Natural killer cell (primary cell): ENCODE measurements around the gene PRRT2. TPM values are rescaled to one million over a fixed set of nuclear protein-coding genes. Genes with fewer than 3 reads are reported as not detected.

Source experiments
- ATAC-seq, 3 donors: fragments of 150-1000 bp in 2 of 3; fragments of 200-7000 bp in 1 of 3; cut with Tn5 transposase; 1 replicate in 1 of 3; 2 replicates in 2 of 3; pipeline ENCODE4 v1.10.0; 2021; ENCODE audit warnings: mild to moderate bottlenecking in 2 of 3, moderate library complexity in 2 of 3
- DNase-seq, 2 donors: peaks; one replicate each; pipeline versions ENCODE4 v3.0.0 to v3.0.0-alpha.2; 2013 to 2021; ENCODE audit warnings: mixed read lengths in 1 of 2
- H3K27ac ChIP-seq: one replicate; pipeline ENCODE4 v1.5.1; 2013; ENCODE audit warnings: mild to moderate bottlenecking, low read length
- H3K27me3 ChIP-seq: one replicate; pipeline ENCODE4 v1.6.1; 2013; ENCODE audit warnings: low read length; ENCODE audit not compliant: control insufficient read depth, insufficient read depth
- H3K36me3 ChIP-seq: one replicate; pipeline ENCODE4 v1.6.1; 2013; ENCODE audit warnings: low read length; ENCODE audit not compliant: control insufficient read depth, insufficient read depth
- H3K4me1 ChIP-seq: one replicate; pipeline ENCODE4 v1.6.1; 2013; ENCODE audit warnings: low read length; ENCODE audit not compliant: control insufficient read depth, insufficient read depth
- H3K4me3 ChIP-seq: one replicate; pipeline ENCODE4 v1.5.1; 2013; ENCODE audit warnings: low read length
- H3K9me3 ChIP-seq: one replicate; pipeline ENCODE4 v1.6.1; 2013; ENCODE audit warnings: low read length; ENCODE audit not compliant: control insufficient read depth, insufficient read depth
- H3K27ac Mint-ChIP-seq, 2 donors: one replicate each; pipeline ENCODE4 v1.8.0; 2022; ENCODE audit warnings: mild to moderate bottlenecking in 2 of 2, mixed read lengths in 2 of 2, moderate library complexity in 1 of 2
- H3K27me3 Mint-ChIP-seq, 2 donors: one replicate each; pipeline ENCODE4 v1.8.0; 2022; ENCODE audit warnings: low read depth in 2 of 2, mixed read lengths in 2 of 2
- H3K36me3 Mint-ChIP-seq: one replicate; pipeline ENCODE4 v1.8.0; 2022; ENCODE audit warnings: mixed read lengths
- H3K4me1 Mint-ChIP-seq, 2 donors: one replicate each; pipeline ENCODE4 v1.8.0; 2022; ENCODE audit warnings: mixed read lengths in 2 of 2
- H3K4me3 Mint-ChIP-seq: one replicate; pipeline ENCODE4 v1.8.0; 2022; ENCODE audit warnings: mild to moderate bottlenecking, moderate library complexity, mixed read lengths
- H3K9me3 Mint-ChIP-seq, 2 donors: one replicate each; pipeline ENCODE4 v1.8.0; 2022; ENCODE audit warnings: mixed read lengths in 2 of 2
- WGBS: methylation state at CpG from one replicate; pipeline ENCODE4 v1.1.7; 2013; ENCODE audit warnings: missing lambda C conversion rate; ENCODE audit not compliant: insufficient coverage; 5-methylcytosine and 5-hydroxymethylcytosine counted together
- intact Hi-C: fragments of 100-400 bp; cut with micrococcal nuclease; formaldehyde crosslinking; loops from one replicate; pipeline ENCODE4 v1.14.2; 2022
- total RNA-seq, 4 donors: library from RNA; stranded (reverse); fragments of 120-200 nt in 1 of 4; gene quantifications; one replicate each; pipeline versions ENCODE4 v1.2.3 to v1.2.4, GENCODE V29; 2013 to 2022
- TF ChIP-seq, protein P1 (sequence below): fragments of 200-600 bp; IDR thresholded peaks from one replicate; pipeline ENCODE4 v1.8.0; 2022; ENCODE audit warnings: antibody characterized with exemption

Gene PRRT2
- total RNA-seq, 3 donors from 2014 or later (not counting 1 experiment from before 2014, with no cell fraction given): 0.70 to 1.4 (median 0.91) TPM

DNA sequence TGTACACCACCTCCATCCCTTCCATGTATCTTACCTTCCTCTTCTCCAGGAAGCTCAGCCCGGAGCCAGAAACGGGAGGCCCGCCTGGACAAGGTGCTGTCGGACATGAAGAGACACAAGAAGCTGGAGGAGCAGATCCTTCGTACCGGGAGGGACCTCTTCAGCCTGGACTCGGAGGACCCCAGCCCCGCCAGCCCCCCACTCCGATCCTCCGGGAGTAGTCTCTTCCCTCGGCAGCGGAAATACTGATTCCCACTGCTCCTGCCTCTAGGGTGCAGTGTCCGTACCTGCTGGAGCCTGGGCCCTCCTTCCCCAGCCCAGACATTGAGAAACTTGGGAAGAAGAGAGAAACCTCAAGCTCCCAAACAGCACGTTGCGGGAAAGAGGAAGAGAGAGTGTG, 7.5 kb downstream of the PRRT2 start:
- no peaks in the 10 kb centered on the region for H3K9me3 Mint-ChIP-seq
- H3K27me3 Mint-ChIP-seq: peaks cover 0 to 2% of the 10 kb centered on the region in 2 donors
- Histone ChIP-seq H3K4me1 (peaks cover 74% of the 10 kb centered on the region), H3K9me3 (no peaks in the 10 kb centered on the region), H3K4me3 (no peak overlapping the region), H3K36me3 (peaks cover 11% of the 10 kb centered on the region), H3K27me3 (no peaks in the 10 kb centered on the region), H3K27ac (no peak overlapping the region)
- H3K4me1 Mint-ChIP-seq: peaks cover 63 to 74% of the 10 kb centered on the region in 2 donors
- peak overlapping the region; percentile 93 to 96 for H3K27ac Mint-ChIP-seq
- ATAC-seq (no peak), DNase-seq (no peak)
- 91% methylated on average over 15 of the region's 15 CpGs for WGBS
- intact Hi-C loops: loop anchor here (5.0 kb wide), 1 partner anchor 43 kb away; the partner anchor contains the start of gene CDIPT
- H3K4me3 Mint-ChIP-seq: peak overlapping the region; percentile 94
- H3K36me3 Mint-ChIP-seq: peaks cover 5% of the 10 kb centered on the region
- TF ChIP-seq, protein P1, sequence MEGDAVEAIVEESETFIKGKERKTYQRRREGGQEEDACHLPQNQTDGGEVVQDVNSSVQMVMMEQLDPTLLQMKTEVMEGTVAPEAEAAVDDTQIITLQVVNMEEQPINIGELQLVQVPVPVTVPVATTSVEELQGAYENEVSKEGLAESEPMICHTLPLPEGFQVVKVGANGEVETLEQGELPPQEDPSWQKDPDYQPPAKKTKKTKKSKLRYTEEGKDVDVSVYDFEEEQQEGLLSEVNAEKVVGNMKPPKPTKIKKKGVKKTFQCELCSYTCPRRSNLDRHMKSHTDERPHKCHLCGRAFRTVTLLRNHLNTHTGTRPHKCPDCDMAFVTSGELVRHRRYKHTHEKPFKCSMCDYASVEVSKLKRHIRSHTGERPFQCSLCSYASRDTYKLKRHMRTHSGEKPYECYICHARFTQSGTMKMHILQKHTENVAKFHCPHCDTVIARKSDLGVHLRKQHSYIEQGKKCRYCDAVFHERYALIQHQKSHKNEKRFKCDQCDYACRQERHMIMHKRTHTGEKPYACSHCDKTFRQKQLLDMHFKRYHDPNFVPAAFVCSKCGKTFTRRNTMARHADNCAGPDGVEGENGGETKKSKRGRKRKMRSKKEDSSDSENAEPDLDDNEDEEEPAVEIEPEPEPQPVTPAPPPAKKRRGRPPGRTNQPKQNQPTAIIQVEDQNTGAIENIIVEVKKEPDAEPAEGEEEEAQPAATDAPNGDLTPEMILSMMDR: no peak

DNA sequence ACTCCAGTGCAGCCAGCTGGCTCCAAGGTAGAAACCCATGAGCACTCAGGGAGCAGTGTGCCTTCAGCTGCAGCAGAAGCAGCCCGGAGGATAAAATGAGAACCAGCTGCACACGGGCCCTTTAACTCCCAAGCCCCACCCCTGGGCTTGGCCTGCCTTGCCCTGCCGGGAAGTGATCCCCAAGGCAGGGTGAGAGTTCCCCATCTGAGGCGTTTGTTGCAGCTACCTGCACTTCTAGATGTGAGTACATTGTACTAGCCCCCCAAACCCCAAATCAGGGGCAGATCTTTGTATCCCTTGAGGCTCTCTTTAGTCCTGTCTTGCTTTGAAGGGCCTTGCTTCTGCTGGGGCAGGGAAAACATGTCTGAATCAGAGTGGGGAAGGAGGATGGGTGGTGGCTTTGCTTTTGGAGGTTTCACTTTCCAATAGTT, 8.3 kb downstream of the PRRT2 start, which contains the start of gene MVP:
Gene MVP (plus strand): TSS at position 192 of the 431 bp plus-strand sequence. CDS start 10,088 bp downstream, outside the sequence.
- Histone ChIP-seq H3K4me3 (peak within 1 kb of the TSS; percentile 52), H3K4me1 (peaks cover 73% of the 10 kb centered on the region), H3K27ac (peak within 1 kb of the TSS; percentile 93), H3K9me3 (no peaks in the 10 kb centered on the region), H3K36me3 (peaks cover 11% of the 10 kb centered on the region), H3K27me3 (no peaks in the 10 kb centered on the region)
- TF ChIP-seq, protein P1: no peak
- no peaks in the 10 kb centered on the region for H3K9me3 Mint-ChIP-seq
- DNase-seq (peak in 1 of 2 donors; percentile 63), ATAC-seq (no peak)
- no peaks in the 10 kb centered on the region for H3K27me3 Mint-ChIP-seq
- peaks cover 5% of the 10 kb centered on the region for H3K36me3 Mint-ChIP-seq
- WGBS: 0% methylated on average over 4 of the region's 4 CpGs
- H3K4me1 Mint-ChIP-seq: peaks cover 62 to 71% of the 10 kb centered on the region in 2 donors
- intact Hi-C loops: no loop called here
- H3K27ac Mint-ChIP-seq: peak within 1 kb of the TSS; percentile 93 to 96
- peak within 1 kb of the TSS; percentile 94 for H3K4me3 Mint-ChIP-seq

DNA sequence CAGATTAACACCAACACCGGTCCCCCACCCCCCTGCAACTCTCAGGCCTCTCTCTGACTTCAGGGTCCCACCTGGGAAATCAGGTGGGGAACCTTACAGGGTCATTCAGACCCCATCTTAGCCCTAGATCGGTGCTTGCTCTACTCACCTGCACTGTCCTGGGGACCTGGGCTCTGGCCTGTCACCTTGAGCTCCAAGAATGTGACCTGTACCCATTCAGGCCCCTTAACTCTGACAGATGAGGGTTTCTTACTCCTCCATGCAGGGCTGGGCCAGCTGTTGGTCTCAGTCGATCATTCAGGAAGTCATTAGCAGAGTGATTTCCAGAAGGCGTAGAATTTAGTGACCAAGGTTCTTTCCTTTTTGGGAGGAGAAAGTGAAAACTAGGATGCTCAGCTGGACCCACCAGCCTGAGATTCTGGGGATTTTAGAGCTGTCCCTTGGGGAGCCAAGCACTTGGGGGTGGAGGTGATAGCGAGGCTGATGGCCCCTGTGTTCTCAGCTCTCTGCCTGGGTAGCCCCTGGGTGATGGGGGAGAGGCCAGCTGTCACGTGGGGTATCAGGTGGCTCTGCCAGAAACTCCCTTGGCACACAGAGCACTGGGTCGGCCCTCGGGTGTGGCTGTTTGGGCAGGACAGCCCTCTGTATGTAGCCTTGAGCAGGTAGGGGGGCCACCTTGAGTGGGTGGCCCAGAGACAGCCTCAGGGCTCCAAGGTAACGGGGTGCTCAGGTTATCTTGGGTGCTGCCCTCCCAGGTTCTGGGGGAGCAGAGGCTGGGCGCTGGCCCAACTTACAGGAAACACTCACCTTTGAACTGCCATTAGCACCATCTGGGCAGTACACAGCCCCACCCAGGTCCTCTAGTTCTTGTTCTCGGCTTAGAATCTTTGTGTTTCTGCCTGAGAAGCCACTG, 9.0 kb downstream of the PRRT2 start:
- peak overlapping the region; percentile 52 for H3K4me3 ChIP-seq
- no peaks in the 10 kb centered on the region for H3K27me3 ChIP-seq
- H3K36me3 ChIP-seq: peaks cover 13% of the 10 kb centered on the region
- peaks cover 56 to 70% of the 10 kb centered on the region in 2 donors for H3K4me1 Mint-ChIP-seq
- H3K4me1 ChIP-seq: peaks cover 78% of the 10 kb centered on the region
- peak overlapping the region; percentile 94 for H3K4me3 Mint-ChIP-seq
- intact Hi-C loops: no loop called here
- H3K36me3 Mint-ChIP-seq: peaks cover 5% of the 10 kb centered on the region
- DNase-seq (peak; percentile 49 to 74), ATAC-seq (peak; percentile 63 to 75 (median 72))
- TF ChIP-seq, protein P1: no peak
- no peaks in the 10 kb centered on the region for H3K9me3 ChIP-seq
- no peaks in the 10 kb centered on the region for H3K27me3 Mint-ChIP-seq
- H3K9me3 Mint-ChIP-seq: no peaks in the 10 kb centered on the region
- peak overlapping the region; percentile 93 to 96 for H3K27ac Mint-ChIP-seq
- peak overlapping the region; percentile 93 for H3K27ac ChIP-seq
- 15% methylated on average over 11 of the region's 11 CpGs for WGBS
